A549 (cell line): ENCODE results near the gene TSHZ2. TPM values are rescaled to one million over a fixed set of nuclear protein-coding genes. Genes with fewer than 3 reads are reported as not detected.

Experiments used
- ATAC-seq, 2 experiments: fragments of 200-7000 bp in 1 of 2; fragments of >200 bp in 1 of 2; cut with Nextera tagmentation in 1 of 2; cut with Tn5 transposase in 1 of 2; 3 replicates each; pipeline versions ENCODE4 v1.8.0 to v1.9.1; 2018 to 2020; ENCODE audit warnings: mild to moderate bottlenecking in 1 of 2, moderate library complexity in 1 of 2
- CTCF ChIA-PET: fragments of 300-600 bp; sonication (Branson Sonifier 250); formaldehyde crosslinking; extraction: SDS; loops from one replicate; lab custom pipeline; 2021; ENCODE audit warnings: antibody characterized with exemption, inconsistent platforms; lab: Yijun Ruan, JAX
- POLR2A ChIA-PET: fragments of 350-600 bp; formaldehyde crosslinking; extraction: SDS; loops from one replicate; lab custom pipeline; 2021; ENCODE audit warnings: antibody characterized with exemption, inconsistent platforms; lab: Yijun Ruan, JAX
- DNase-seq, 2 experiments: peaks; one replicate each; pipeline versions ENCODE4 v3.0.0 to v3.0.0-alpha.2; 2011 to 2016; ENCODE audit warnings: low read depth in 1 of 2, low spot score in 1 of 2
- FAIRE-seq: peaks from 2 replicates; lab custom pipeline; 2011; peaks lifted over from hg19 to GRCh38; lab: Jason Lieb, UNC
- H3K27ac ChIP-seq, 2 experiments: fragments of >200 bp; sonication (Bioruptor Twin); formaldehyde crosslinking; 3 replicates each; pipeline ENCODE4 v1.5.1; 2016 to 2017
- H3K4me1 ChIP-seq: fragments of >200 bp; sonication (Bioruptor Twin); formaldehyde crosslinking; 3 replicates; pipeline ENCODE4 v1.6.1; 2016
- H3K4me2 ChIP-seq: fragments of >200 bp; sonication (Bioruptor Twin); formaldehyde crosslinking; 3 replicates; pipeline ENCODE4 v1.6.1; 2016
- H3K4me3 ChIP-seq: fragments of >200 bp; sonication (Bioruptor Twin); formaldehyde crosslinking; 3 replicates; pipeline ENCODE4 v1.5.1; 2016
- H3K9me3 ChIP-seq: fragments of >200 bp; sonication (Bioruptor Twin); formaldehyde crosslinking; 3 replicates; pipeline ENCODE4 v1.6.1; 2016
- CEBPB ChIP-seq, 2 experiments: fragments of >200 bp in 1 of 2; sonication (Bioruptor Twin) in 1 of 2; formaldehyde crosslinking in 1 of 2; IDR thresholded peaks; 2 replicates each; pipeline ENCODE4 v1.6.1; 2012 to 2016
- EHF ChIP-seq: fragments of 250-450 bp; sonication (Bioruptor Pico); IDR thresholded peaks from 2 replicates; pipeline ENCODE4 v1.5.0; 2020; ENCODE audit warnings: mild to moderate bottlenecking
- FOSB ChIP-seq: fragments of 250-450 bp; sonication (Bioruptor Pico); IDR thresholded peaks from 2 replicates; pipeline ENCODE4 v1.5.0; 2020; ENCODE audit warnings: mild to moderate bottlenecking, moderate library complexity
- GATA3 ChIP-seq: IDR thresholded peaks from 2 replicates; pipeline ENCODE4 v1.6.1; 2012; ENCODE audit warnings: borderline replicate concordance
- HEYL ChIP-seq: fragments of 250-450 bp; sonication (Bioruptor Pico); IDR thresholded peaks from 2 replicates; pipeline ENCODE4 v1.8.0; 2021; ENCODE audit warnings: mild to moderate bottlenecking, moderate library complexity
- JUNB ChIP-seq: fragments of >200 bp; sonication (Bioruptor Twin); formaldehyde crosslinking; IDR thresholded peaks from 2 replicates; pipeline ENCODE4 v1.6.1; 2016
- PHF8 ChIP-seq: fragments of 200-600 bp; sonication (generic); IDR thresholded peaks from 2 replicates; pipeline ENCODE4 v1.6.1; 2016; ENCODE audit warnings: low read depth, mild to moderate bottlenecking, antibody characterized with exemption, moderate library complexity, borderline replicate concordance
- POLR2A ChIP-seq: IDR thresholded peaks from 2 replicates; pipeline ENCODE4 v1.6.1; 2012; ENCODE audit warnings: mild to moderate bottlenecking, low read length
- RFX5 ChIP-seq: fragments of 450-650 bp; IDR thresholded peaks from 2 replicates; pipeline ENCODE4 v1.7.1; 2014; ENCODE audit warnings: antibody characterized with exemption, mild to moderate bottlenecking, moderate library complexity
- SREBF2 ChIP-seq: fragments of 450-650 bp; IDR thresholded peaks from 2 replicates; pipeline ENCODE4 v1.6.1; 2014; ENCODE audit warnings: mild to moderate bottlenecking, moderate library complexity
- TFCP2L1 ChIP-seq: fragments of 250-450 bp; sonication (Bioruptor Pico); IDR thresholded peaks from 2 replicates; pipeline ENCODE4 v1.5.0; 2021; ENCODE audit warnings: mild to moderate bottlenecking
- TP53 ChIP-seq: fragments of 250-450 bp; sonication (Bioruptor Pico); IDR thresholded peaks from 2 replicates; pipeline ENCODE4 v1.5.0; 2021; ENCODE audit warnings: mild to moderate bottlenecking, moderate library complexity
- ZNF302 ChIP-seq: fragments of 250-450 bp; sonication (Bioruptor Pico); IDR thresholded peaks from 2 replicates; pipeline ENCODE4 v1.9.0; 2021; ENCODE audit warnings: inconsistent platforms, mild to moderate bottlenecking, moderate library complexity
- WGBS: methylation state at CpG from one replicate; pipeline ENCODE4 v1.1.6; 2017; ENCODE audit errors: missing lambda C conversion rate; 5-methylcytosine and 5-hydroxymethylcytosine counted together
- polyA plus RNA-seq, 4 experiments: library from polyadenylated mRNA; depleted of rRNA in 3 of 4; stranded (reverse); fragments of >200 nt; fragmentation: RNase III in 1 of 4; extraction: RNeasy Plus Mini Kit Qiagen cat#74134 plus additional on column Dnase treatment in 1 of 4; gene quantifications; 2 replicates in 3 of 4; 3 replicates in 1 of 4; pipeline ENCODE4 v1.2.3, GENCODE V29; 2011 to 2017
- TF ChIP-seq, protein P1 (sequence below): fragments of >200 bp; sonication (Bioruptor Twin); formaldehyde crosslinking; IDR thresholded peaks from 2 replicates; pipeline ENCODE4 v1.6.1; 2016
- TF ChIP-seq, protein P2 (sequence below): fragments of 200-600 bp; sonication (generic); IDR thresholded peaks from 2 replicates; pipeline ENCODE4 v1.6.1; 2016; ENCODE audit warnings: antibody characterized with exemption, mild to moderate bottlenecking, moderate library complexity
- TF ChIP-seq, protein P3 (sequence below): fragments of 250-450 bp; sonication (Bioruptor Pico); IDR thresholded peaks from 2 replicates; pipeline ENCODE4 v1.5.0; 2021; ENCODE audit warnings: mild to moderate bottlenecking, moderate library complexity, borderline replicate concordance
- TF ChIP-seq, protein P4 (sequence below): fragments of >200 bp; sonication (Bioruptor Twin); formaldehyde crosslinking; IDR thresholded peaks from 3 replicates; pipeline ENCODE4 v1.6.1; 2016

The TSHZ2 gene
- polyA plus RNA-seq, 2 of the 4 experiments (the other 2 are of a cell fraction), result not detected

DNA sequence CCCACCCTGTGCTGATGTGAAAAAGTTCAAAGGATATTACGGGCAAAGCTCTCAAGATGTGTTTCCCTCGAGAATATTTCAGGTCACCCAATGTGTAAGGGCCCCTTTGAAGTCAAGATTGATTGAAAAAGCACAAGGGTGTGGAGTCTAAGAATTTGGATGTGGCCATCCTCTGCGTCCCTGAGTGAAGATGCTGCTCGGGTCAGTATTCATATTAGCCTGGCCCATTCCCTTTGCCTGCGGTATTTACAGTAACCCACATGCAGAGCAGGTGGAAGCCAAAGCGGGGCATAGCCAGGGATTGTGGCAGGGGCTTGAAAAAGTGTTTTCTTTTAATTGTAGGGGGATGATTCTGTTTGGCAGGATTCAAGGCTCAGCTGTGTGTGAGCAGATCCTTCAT, 211.0 kb downstream of the TSHZ2 start:
- POLR2A ChIA-PET, result no interaction called here
- no peak for FAIRE-seq

DNA sequence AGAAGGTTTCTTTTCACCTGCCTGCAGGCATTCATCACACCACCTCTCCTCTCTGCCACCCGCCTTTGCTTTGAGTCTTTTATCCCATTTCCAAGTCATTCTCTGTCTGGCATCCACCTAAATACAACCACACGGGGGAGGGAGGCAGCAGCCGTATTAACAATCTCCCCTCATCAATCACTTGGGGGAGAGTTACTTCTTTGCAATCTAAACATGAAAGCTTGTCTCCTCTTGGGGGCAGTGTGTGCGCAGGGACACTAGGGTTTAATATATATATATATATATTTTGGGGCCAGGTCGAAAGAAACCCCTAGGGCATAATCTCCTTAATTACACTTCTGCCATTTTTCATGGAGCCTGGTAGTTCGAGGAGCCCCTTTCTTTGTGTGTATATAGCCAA, 214.5 kb downstream of the TSHZ2 start:
- no peak for FAIRE-seq
- ChIA-PET CTCF (interaction anchor here (0.6 to 1.4 kb wide), 2 partner anchors 16 to 508 kb away, joined by 3 to 4 read pairs; no protein-coding TSS in a partner anchor), POLR2A (no interaction called here)
- no peak for ATAC-seq
- Histone ChIP-seq H3K27ac (no peak overlapping the region), H3K9me3 (no peaks in the 10 kb centered on the region), H3K4me1 (no peaks in the 10 kb centered on the region), H3K4me2 (no peak overlapping the region), H3K4me3 (no peak overlapping the region)
- TF ChIP-seq HEYL (CRISPR knock-in tag), result no peak
- no peak for TF ChIP-seq CEBPB (IDR thresholded peaks at IDR 0.05)
- DNase-seq, result no peak
- 3% methylated on average over 6 of the region's 6 CpGs for WGBS

More for the DNA sequence above, 211.0 kb downstream of the TSHZ2 start:
- TF ChIP-seq POLR2A (no peak), ZNF302 (no peak), PHF8 (no peak), TFCP2L1 (CRISPR knock-in tag) (no peak), GATA3 (no peak), TP53 (CRISPR knock-in tag) (no peak), EHF (CRISPR knock-in tag) (no peak), SREBF2 (no peak), FOSB (CRISPR knock-in tag) (no peak)
- TF ChIP-seq, protein P1, sequence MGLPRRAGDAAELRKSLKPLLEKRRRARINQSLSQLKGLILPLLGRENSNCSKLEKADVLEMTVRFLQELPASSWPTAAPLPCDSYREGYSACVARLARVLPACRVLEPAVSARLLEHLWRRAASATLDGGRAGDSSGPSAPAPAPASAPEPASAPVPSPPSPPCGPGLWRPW, result no peak
- TF ChIP-seq, protein P2, sequence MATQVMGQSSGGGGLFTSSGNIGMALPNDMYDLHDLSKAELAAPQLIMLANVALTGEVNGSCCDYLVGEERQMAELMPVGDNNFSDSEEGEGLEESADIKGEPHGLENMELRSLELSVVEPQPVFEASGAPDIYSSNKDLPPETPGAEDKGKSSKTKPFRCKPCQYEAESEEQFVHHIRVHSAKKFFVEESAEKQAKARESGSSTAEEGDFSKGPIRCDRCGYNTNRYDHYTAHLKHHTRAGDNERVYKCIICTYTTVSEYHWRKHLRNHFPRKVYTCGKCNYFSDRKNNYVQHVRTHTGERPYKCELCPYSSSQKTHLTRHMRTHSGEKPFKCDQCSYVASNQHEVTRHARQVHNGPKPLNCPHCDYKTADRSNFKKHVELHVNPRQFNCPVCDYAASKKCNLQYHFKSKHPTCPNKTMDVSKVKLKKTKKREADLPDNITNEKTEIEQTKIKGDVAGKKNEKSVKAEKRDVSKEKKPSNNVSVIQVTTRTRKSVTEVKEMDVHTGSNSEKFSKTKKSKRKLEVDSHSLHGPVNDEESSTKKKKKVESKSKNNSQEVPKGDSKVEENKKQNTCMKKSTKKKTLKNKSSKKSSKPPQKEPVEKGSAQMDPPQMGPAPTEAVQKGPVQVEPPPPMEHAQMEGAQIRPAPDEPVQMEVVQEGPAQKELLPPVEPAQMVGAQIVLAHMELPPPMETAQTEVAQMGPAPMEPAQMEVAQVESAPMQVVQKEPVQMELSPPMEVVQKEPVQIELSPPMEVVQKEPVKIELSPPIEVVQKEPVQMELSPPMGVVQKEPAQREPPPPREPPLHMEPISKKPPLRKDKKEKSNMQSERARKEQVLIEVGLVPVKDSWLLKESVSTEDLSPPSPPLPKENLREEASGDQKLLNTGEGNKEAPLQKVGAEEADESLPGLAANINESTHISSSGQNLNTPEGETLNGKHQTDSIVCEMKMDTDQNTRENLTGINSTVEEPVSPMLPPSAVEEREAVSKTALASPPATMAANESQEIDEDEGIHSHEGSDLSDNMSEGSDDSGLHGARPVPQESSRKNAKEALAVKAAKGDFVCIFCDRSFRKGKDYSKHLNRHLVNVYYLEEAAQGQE, result no peak
- TF ChIP-seq, protein P3, sequence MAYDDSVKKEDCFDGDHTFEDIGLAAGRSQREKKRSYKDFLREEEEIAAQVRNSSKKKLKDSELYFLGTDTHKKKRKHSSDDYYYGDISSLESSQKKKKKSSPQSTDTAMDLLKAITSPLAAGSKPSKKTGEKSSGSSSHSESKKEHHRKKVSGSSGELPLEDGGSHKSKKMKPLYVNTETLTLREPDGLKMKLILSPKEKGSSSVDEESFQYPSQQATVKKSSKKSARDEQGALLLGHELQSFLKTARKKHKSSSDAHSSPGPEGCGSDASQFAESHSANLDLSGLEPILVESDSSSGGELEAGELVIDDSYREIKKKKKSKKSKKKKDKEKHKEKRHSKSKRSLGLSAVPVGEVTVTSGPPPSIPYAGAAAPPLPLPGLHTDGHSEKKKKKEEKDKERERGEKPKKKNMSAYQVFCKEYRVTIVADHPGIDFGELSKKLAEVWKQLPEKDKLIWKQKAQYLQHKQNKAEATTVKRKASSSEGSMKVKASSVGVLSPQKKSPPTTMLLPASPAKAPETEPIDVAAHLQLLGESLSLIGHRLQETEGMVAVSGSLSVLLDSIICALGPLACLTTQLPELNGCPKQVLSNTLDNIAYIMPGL (CRISPR knock-in tag), result no peak
- DNase-seq, result no peak
- no peaks in the 10 kb centered on the region for H3K9me3 ChIP-seq
- H3K4me1 ChIP-seq, result no peaks in the 10 kb centered on the region
- WGBS, result 8% methylated on average over 6 of the region's 6 CpGs
- H3K4me3 ChIP-seq, result no peak overlapping the region
- no peak overlapping the region for H3K4me2 ChIP-seq
- no peak for ATAC-seq
- CTCF ChIA-PET, result no interaction called here
- no peak overlapping the region for H3K27ac ChIP-seq

DNA sequence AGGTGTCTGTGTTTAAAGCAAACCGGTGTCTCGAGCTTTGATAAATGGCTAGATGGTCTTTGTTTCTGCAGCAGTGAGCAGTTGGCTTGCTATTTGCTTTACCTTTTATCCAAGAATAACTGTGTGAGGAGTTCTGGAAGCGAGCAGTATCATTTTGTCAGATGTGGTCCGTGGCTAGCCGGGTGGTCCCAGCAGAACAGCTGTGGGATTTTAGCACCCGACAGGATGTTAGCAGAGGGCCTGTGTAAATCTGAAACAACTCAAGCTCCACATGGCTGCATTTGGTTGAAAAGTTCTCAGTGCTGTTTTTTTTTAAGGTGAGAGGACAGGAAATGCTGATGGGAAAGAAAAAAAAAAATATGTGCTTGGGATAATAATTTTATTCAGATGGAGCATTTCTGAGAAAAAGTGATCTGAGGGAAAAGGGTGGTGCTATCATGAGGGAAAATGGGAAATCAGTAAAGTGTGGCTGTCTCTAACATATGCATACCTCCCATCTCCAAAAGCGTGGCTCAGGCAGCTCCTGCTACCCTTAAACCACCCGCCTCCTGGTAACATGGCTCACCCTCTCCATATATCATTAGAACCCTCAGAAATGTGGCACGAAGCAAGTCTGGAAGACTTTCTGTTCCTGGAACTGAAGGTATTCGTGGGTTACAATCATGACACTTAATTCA, 215.4 kb downstream of the TSHZ2 start:
- Histone ChIP-seq H3K4me3 (no peak overlapping the region), H3K9me3 (no peaks in the 10 kb centered on the region), H3K4me2 (no peak overlapping the region), H3K27ac (no peak overlapping the region), H3K4me1 (no peaks in the 10 kb centered on the region)
- FAIRE-seq, result no peak
- CTCF ChIA-PET, result interaction anchor here (0.6 to 1.4 kb wide), 4 partner anchors 9 to 770 kb away, joined by 3 to 6 read pairs (median 4); no protein-coding TSS in a partner anchor
- no peak for DNase-seq
- POLR2A ChIA-PET, result no interaction called here
- WGBS, result 36% methylated on average over 10 of the region's 10 CpGs
- no peak for ATAC-seq
- no peak for TF ChIP-seq GATA3
- TF ChIP-seq, protein P3 (CRISPR knock-in tag), result no peak
- TF ChIP-seq CEBPB (IDR thresholded peaks at IDR 0.05), result no peak
- TF ChIP-seq, protein P4, sequence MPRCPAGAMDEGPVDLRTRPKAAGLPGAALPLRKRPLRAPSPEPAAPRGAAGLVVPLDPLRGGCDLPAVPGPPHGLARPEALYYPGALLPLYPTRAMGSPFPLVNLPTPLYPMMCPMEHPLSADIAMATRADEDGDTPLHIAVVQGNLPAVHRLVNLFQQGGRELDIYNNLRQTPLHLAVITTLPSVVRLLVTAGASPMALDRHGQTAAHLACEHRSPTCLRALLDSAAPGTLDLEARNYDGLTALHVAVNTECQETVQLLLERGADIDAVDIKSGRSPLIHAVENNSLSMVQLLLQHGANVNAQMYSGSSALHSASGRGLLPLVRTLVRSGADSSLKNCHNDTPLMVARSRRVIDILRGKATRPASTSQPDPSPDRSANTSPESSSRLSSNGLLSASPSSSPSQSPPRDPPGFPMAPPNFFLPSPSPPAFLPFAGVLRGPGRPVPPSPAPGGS, result no peak
- TF ChIP-seq RFX5, result no peak
- no peak for TF ChIP-seq EHF (CRISPR knock-in tag)
- TF ChIP-seq PHF8, result no peak
- TF ChIP-seq JUNB, result no peak
